GM18508 (cell line): ENCODE results near the gene ST8SIA2.

Source experiments
- ATAC-seq: cut with Tn5 transposase; IDR thresholded peaks from one replicate; pipeline ENCODE4 v1.9.1; 2021; ENCODE audit warnings: moderate number of reproducible peaks; ENCODE audit not compliant: insufficient read depth, unreplicated experiment

The ST8SIA2 gene

GRCh38 chr15:92395098-92395635, 1.5 kb downstream of the ST8SIA2 start:
- ATAC-seq: no peak

GRCh38 chr15:92399271-92399950, 5.7 kb downstream of the ST8SIA2 start:
- no peak for ATAC-seq

- no peak for ATAC-seq
Observed at GRCh38 chr15:92400573-92400972, 6.9 kb downstream of the ST8SIA2 start.

GRCh38 chr15:92400980-92401787, 7.5 kb downstream of the ST8SIA2 start:
- no peak for ATAC-seq

- no peak for ATAC-seq
Observed at GRCh38 chr15:92402751-92403150, 9.1 kb downstream of the ST8SIA2 start.

GRCh38 chr15:92405942-92406341, 12.3 kb downstream of the ST8SIA2 start:
- no peak for ATAC-seq

- no peak for ATAC-seq
Observed at GRCh38 chr15:92407321-92407720, 13.6 kb downstream of the ST8SIA2 start.

GRCh38 chr15:92407916-92408315, 14.2 kb downstream of the ST8SIA2 start:
- ATAC-seq: no peak

GRCh38 chr15:92409006-92409405, 15.3 kb downstream of the ST8SIA2 start:
- ATAC-seq: no peak

- ATAC-seq: no peak
Observed at GRCh38 chr15:92409521-92409920, 15.8 kb downstream of the ST8SIA2 start.

GRCh38 chr15:92410537-92410936, 16.9 kb downstream of the ST8SIA2 start:
- no peak for ATAC-seq

- ATAC-seq: no peak
Observed at GRCh38 chr15:92411256-92411655, 17.6 kb downstream of the ST8SIA2 start.

- no peak for ATAC-seq
Observed at GRCh38 chr15:92413510-92413909, 19.8 kb downstream of the ST8SIA2 start.

- no peak for ATAC-seq
Observed at GRCh38 chr15:92415639-92416297, 22.1 kb downstream of the ST8SIA2 start.

- ATAC-seq: no peak
Observed at GRCh38 chr15:92416557-92416956, 22.9 kb downstream of the ST8SIA2 start.

GRCh38 chr15:92417716-92418115, 24.0 kb downstream of the ST8SIA2 start:
- ATAC-seq: no peak

GRCh38 chr15:92418864-92419263, 25.2 kb downstream of the ST8SIA2 start:
- ATAC-seq: no peak

- no peak for ATAC-seq
Observed at GRCh38 chr15:92421976-92422375, 28.3 kb downstream of the ST8SIA2 start.

GRCh38 chr15:92425578-92426225, 32.0 kb downstream of the ST8SIA2 start:
- no peak for ATAC-seq

- ATAC-seq: no peak
Observed at GRCh38 chr15:92429378-92430068, 35.8 kb downstream of the ST8SIA2 start.
